ENCODE results near the gene NFKBIA. TPM values are rescaled to one million over a fixed set of nuclear protein-coding genes. Genes with fewer than 3 reads are reported as not detected.

Gene NFKBIA
- total RNA-seq, 4 donors from 2014 or later: 112 to 387 (median 295) TPM

DNA sequence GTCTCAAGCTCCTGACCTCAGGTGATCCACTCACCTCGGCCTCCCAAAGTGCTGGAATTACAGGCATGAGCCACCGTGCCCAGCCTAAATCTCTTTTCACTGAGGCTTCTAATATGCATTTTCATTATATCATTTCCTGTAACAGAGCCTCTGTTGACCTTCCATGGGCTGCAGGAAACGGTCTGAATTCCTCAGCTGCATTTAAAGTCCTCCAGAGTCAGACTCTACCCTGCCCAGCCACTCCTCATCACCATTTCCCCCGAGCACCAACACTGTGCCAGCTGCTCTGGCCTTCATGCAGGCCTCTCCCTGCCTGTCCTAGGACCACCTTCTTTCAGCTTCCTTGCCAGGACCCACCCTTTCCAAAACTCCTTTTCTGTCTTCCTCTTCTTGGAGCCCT is 9.8 kb upstream of the NFKBIA start:
- Histone ChIP-seq H3K27me3 (no peaks in the 10 kb centered on the region), H3K9me3 (no peaks in the 10 kb centered on the region), H3K4me3 (no peak overlapping the region), H3K4me1 (no peaks in the 10 kb centered on the region), H3K36me3 (no peaks in the 10 kb centered on the region), H3K27ac (peak overlapping the region in 1 of 2 donors; percentile 66)
- DNase-seq: no peak
- intact Hi-C loops (cut with DNase I; ENCODE audit: low total_unique reads): loop anchor here (5.0 to 10.0 kb wide), 2 partner anchors 200 to 272 kb away; no protein-coding TSS in a partner anchor
- TF ChIP-seq, protein P1, sequence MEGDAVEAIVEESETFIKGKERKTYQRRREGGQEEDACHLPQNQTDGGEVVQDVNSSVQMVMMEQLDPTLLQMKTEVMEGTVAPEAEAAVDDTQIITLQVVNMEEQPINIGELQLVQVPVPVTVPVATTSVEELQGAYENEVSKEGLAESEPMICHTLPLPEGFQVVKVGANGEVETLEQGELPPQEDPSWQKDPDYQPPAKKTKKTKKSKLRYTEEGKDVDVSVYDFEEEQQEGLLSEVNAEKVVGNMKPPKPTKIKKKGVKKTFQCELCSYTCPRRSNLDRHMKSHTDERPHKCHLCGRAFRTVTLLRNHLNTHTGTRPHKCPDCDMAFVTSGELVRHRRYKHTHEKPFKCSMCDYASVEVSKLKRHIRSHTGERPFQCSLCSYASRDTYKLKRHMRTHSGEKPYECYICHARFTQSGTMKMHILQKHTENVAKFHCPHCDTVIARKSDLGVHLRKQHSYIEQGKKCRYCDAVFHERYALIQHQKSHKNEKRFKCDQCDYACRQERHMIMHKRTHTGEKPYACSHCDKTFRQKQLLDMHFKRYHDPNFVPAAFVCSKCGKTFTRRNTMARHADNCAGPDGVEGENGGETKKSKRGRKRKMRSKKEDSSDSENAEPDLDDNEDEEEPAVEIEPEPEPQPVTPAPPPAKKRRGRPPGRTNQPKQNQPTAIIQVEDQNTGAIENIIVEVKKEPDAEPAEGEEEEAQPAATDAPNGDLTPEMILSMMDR (IDR thresholded peaks at IDR 0.05): no peak
- TF ChIP-seq POLR2A (IDR thresholded peaks at IDR 0.05): no peak

DNA sequence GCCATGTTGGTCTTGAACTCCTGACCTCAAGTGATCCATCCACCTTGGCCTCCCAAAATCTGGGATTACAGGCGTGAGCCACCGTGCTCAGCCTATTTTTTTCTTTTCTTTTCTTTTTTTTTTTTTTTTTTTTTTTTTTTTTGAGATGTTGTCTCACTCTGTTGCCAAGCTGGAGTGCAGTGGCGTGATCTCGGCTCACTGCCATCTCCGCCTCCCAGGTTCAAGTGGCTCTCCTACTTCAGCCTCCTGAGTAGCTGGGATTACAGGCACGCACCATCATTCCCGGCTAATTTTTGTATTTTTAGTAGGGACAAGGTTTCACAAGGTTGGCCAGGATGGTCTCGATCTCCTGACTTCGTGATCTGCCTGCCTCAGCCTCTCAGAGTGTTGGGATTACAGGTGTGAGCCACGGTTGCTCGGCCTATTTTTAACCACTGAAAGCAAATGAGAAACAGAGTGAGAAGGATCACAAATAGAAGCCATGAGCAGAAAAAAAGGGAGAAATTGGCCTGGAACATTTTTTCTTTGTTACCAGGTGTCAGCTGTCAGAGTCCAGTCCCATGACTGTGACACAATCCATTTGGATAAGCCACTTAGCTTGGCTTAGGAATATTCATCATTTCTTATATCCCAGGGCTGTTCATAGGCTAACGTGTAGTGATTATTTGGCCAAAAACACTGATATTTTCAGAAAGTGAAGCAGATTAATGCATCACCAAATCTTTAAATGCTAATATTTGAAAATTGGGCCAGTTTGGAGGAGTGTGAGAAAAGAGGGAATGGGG is 7.9 kb upstream of the NFKBIA start:
- intact Hi-C loops (cut with DNase I; ENCODE audit: low total_unique reads): loop anchor here (5.0 to 10.0 kb wide), 2 partner anchors 198 to 270 kb away; no protein-coding TSS in a partner anchor
- no peak for TF ChIP-seq POLR2A (IDR thresholded peaks at IDR 0.05)
- TF ChIP-seq, protein P1 (IDR thresholded peaks at IDR 0.05): no peak
- Histone ChIP-seq H3K9me3 (no peaks in the 10 kb centered on the region), H3K27me3 (no peaks in the 10 kb centered on the region), H3K27ac (peak overlapping the region; percentile 49 to 66), H3K4me3 (no peak overlapping the region), H3K36me3 (no peaks in the 10 kb centered on the region), H3K4me1 (no peaks in the 10 kb centered on the region)
- DNase-seq: no peak

DNA sequence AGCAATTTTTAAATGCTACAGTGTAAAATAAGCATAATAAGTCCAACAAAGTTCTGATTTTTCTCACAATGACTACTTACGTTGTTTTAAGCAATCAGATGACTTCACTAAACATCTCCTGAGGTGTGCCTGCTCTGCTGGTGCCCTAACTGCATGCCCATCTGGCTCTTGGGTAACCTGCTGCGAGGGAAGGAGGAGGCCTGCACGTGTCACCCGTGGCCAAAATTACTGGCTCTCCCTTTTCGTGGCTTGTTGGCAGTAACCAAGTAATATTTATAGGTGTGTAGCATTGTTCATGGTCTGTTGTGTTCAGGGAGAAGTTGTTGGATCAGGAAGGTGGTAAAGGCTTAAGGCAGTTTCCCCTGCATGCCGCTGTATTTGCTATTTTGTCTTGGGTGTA is 6.3 kb upstream of the NFKBIA start:
- TF ChIP-seq POLR2A (IDR thresholded peaks at IDR 0.05): no peak
- Histone ChIP-seq H3K4me3 (no peak overlapping the region), H3K9me3 (no peaks in the 10 kb centered on the region), H3K27me3 (no peaks in the 10 kb centered on the region), H3K36me3 (no peaks in the 10 kb centered on the region), H3K4me1 (peaks cover 4 to 5% of the 10 kb centered on the region in 2 donors), H3K27ac (no peak overlapping the region)
- no peak for DNase-seq
- intact Hi-C loops (cut with DNase I; ENCODE audit: low total_unique reads): loop anchor here (5.0 to 10.0 kb wide), 2 partner anchors 196 to 269 kb away; no protein-coding TSS in a partner anchor

DNA sequence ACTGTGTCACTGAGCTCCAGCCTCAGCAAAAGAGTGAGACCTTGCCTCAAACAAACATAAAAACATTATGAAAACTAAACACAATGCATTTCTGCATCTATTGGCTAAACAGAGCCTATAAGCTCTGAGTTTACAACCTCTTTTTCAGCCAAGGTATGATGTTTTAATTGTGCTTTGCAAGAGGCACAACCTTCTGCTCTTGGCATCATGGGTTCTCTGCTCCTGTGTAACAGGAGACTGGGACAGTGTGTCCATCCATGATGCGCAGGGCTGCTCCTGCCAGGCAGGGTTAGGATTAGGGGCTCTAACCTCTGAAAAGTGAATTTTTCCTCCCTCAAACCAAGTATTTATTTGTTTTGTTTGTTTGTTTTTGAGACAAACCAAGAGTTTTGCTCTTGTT is 5.0 kb upstream of the NFKBIA start:
- Histone ChIP-seq H3K4me1 (peaks cover 8% of the 10 kb centered on the region in 2 donors), H3K4me3 (no peak overlapping the region), H3K27ac (no peak overlapping the region), H3K27me3 (no peaks in the 10 kb centered on the region), H3K36me3 (no peaks in the 10 kb centered on the region), H3K9me3 (no peaks in the 10 kb centered on the region)
- no peak for DNase-seq
- TF ChIP-seq, protein P1 (IDR thresholded peaks at IDR 0.05): no peak
- no peak for TF ChIP-seq POLR2A (IDR thresholded peaks at IDR 0.05)
- intact Hi-C loops (cut with DNase I; ENCODE audit: low total_unique reads): loop anchor here (5.0 kb wide), 1 partner anchor 147 kb away; no protein-coding TSS in a partner anchor

DNA sequence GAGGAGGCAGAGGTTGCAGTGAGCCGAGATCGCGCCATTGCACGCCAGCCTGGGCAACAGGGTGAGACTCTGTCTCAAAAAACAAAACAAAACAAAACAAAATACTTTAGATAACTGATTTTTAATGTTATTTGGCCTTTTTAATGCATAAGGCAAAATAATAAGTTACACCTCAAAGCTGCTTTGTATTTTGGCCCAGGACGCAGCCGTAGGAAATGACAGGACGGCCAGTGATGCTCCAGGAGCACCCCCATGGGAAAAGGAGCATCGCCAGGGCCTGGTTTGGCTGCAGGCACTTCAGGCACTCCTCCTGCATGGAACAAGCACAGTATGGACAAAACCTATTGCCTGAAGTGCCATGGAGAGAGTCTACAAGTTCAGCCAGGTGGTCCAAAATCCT is 3.5 kb upstream of the NFKBIA start:
- H3K36me3 ChIP-seq: no peaks in the 10 kb centered on the region
- peak overlapping the region in 1 of 2 donors; percentile 98 for H3K27ac ChIP-seq
- TF ChIP-seq, protein P1 (IDR thresholded peaks at IDR 0.05): no peak
- TF ChIP-seq POLR2A (IDR thresholded peaks at IDR 0.05): no peak
- peaks cover 8% of the 10 kb centered on the region in 2 donors for H3K4me1 ChIP-seq
- no peak overlapping the region for H3K4me3 ChIP-seq
- intact Hi-C loops (cut with DNase I; ENCODE audit: low total_unique reads): loop anchor here (5.0 kb wide), 1 partner anchor 146 kb away; no protein-coding TSS in a partner anchor
- no peaks in the 10 kb centered on the region for H3K9me3 ChIP-seq
- H3K27me3 ChIP-seq: no peaks in the 10 kb centered on the region
- DNase-seq: no peak

All from uterus (tissue), 4 donors.